ENCODE data around the gene CCDC85C.

DNA sequence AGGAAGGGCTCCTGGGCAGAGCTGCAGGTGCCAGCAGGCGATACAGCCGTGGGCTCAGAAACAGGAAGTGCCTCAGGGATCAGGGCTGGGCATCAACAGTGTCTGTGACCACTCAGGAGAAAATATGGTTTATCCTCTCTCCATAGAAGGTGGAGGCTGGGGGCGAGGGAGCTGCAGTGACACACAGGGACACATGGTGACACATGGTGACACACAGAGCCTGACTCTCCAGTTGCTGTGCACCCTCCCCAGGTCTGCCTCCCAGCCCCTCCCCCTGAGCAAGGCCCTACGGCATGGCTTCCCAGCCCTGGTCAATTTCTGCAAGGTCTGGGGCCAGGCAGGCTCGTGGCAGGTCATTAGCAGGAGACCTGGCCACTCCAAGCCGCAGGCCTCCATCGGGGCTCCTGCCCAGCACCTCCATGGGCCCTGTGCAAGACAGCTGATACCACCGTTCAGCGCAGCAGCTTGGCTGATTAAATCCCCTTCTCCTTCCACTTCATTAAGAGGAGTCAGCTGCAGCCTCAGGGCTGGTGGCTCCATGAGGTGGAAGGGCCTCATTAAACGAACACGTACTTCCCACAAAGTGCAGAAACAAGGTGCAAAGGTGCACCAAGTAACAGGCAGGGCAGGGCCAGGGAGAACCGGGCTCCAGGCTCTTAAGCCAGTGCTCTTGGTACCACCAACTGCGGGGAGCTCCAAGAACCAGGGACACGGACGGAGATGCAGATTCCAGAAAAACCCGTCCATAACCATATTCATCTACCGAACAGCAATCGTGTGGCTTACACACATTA, 62.1 kb downstream of the CCDC85C start:
- TF ChIP-seq POLR2AphosphoS5 (IDR thresholded peaks at IDR 0.05; ENCODE audit: low read depth): no peak
- TF ChIP-seq, protein P1, sequence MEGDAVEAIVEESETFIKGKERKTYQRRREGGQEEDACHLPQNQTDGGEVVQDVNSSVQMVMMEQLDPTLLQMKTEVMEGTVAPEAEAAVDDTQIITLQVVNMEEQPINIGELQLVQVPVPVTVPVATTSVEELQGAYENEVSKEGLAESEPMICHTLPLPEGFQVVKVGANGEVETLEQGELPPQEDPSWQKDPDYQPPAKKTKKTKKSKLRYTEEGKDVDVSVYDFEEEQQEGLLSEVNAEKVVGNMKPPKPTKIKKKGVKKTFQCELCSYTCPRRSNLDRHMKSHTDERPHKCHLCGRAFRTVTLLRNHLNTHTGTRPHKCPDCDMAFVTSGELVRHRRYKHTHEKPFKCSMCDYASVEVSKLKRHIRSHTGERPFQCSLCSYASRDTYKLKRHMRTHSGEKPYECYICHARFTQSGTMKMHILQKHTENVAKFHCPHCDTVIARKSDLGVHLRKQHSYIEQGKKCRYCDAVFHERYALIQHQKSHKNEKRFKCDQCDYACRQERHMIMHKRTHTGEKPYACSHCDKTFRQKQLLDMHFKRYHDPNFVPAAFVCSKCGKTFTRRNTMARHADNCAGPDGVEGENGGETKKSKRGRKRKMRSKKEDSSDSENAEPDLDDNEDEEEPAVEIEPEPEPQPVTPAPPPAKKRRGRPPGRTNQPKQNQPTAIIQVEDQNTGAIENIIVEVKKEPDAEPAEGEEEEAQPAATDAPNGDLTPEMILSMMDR (conservative IDR thresholded peaks at IDR 0.05; ENCODE audit: low read depth in 2 of 2): no peak
